Ovary (tissue), 9 donors: ENCODE measurements around the gene ELFN1. TPM values are rescaled to one million over a fixed set of nuclear protein-coding genes. Genes with fewer than 3 reads are reported as not detected.

Experiments
- DNase-seq, 5 donors: peaks; one replicate each; pipeline ENCODE4 v3.0.0-alpha.2; 2019 to 2020
- H3K27ac ChIP-seq, 2 donors: fragments of 200-600 bp; one replicate each; pipeline versions ENCODE4 v1.5.1 to v1.8.0; 2019 to 2022
- H3K27me3 ChIP-seq: fragments of 200-600 bp; one replicate; pipeline ENCODE4 v1.8.0; 2022
- H3K36me3 ChIP-seq: fragments of 200-600 bp; sonication (generic); one replicate; pipeline ENCODE4 v1.5.1; 2019
- H3K4me1 ChIP-seq: one replicate; pipeline ENCODE4 v1.8.1; 2013; ENCODE audit warnings: mild to moderate bottlenecking, moderate library complexity; ENCODE audit not compliant: insufficient read depth
- H3K4me3 ChIP-seq: fragments of 200-600 bp; sonication (generic); one replicate; pipeline ENCODE4 v1.5.1; 2017
- H3K9me3 ChIP-seq, 2 donors: fragments of 200-600 bp in 1 of 2; sonication (generic) in 1 of 2; one replicate each; pipeline versions ENCODE4 v1.5.1 to v1.8.1; 2013 to 2019; ENCODE audit warnings: mild to moderate bottlenecking in 1 of 2, moderate library complexity in 1 of 2
- CTCF ChIP-seq, 3 donors: fragments of 450-650 bp in 2 of 3; fragments of 200-600 bp in 1 of 3; IDR thresholded peaks; one replicate each; pipeline versions ENCODE4 v1.5.1 to v1.8.0; 2016 to 2022; ENCODE audit warnings: antibody characterized with exemption in 3 of 3, mild to moderate bottlenecking in 1 of 3
- EP300 ChIP-seq: sonication (generic); formaldehyde crosslinking; IDR thresholded peaks from one replicate; pipeline ENCODE4 v1.6.1; 2017; ENCODE audit warnings: antibody characterized with exemption
- POLR2A ChIP-seq: fragments of 450-650 bp; IDR thresholded peaks from one replicate; pipeline ENCODE4 v1.6.1; 2017; ENCODE audit warnings: antibody characterized with exemption, mild to moderate bottlenecking, moderate library complexity
- WGBS, 3 donors: extraction: QIAGEN DNeasy Blood & Tissue Kit in 1 of 3; methylation state at CpG; one replicate each; pipeline versions ENCODE4 v1.1.5 to v1.1.7; 2013 to 2017; 5-methylcytosine and 5-hydroxymethylcytosine counted together
- intact Hi-C, 4 donors: fragments of 100-400 bp; cut with DNase I; formaldehyde crosslinking; loops; one replicate each; pipeline versions ENCODE4 v1.11.0 to v1.15.1; 2022 to 2023
- polyA plus RNA-seq, 2 donors: library from polyadenylated mRNA; stranded (reverse); fragments of 200-250 nt in 1 of 2; fragments of 350-450 nt in 1 of 2; fragmentation: Illumina TruSeq in 1 of 2; extraction: RNeasy Lipid Tissue Mini Kit (QIAGEN cat#74804) in 1 of 2; gene quantifications; one replicate each; pipeline ENCODE4 v1.2.3, GENCODE V29; 2013 to 2014
- total RNA-seq, 7 donors: library from RNA; depleted of rRNA in 2 of 7; stranded (reverse); fragments of >200 nt in 2 of 7; fragmentation: NEBNext Ultra II Directional in 3 of 7; extraction: Animal tissue kit (Norgen Biotek cat#: 25700) in 3 of 7; gene quantifications; one replicate each; pipeline versions ENCODE4 v1.1.0 to v1.2.4, GENCODE V29; 2016 to 2023
- donor health status: DM: no; HTN: no; CAD: no; lungs with moderate emphysema.
- donor health status: DM: no; HTN: no; CAD: no.
- donor health status: Bipolar disorder and iron deficiency.
- donor health status: DM: yes; HTN: yes; CAD: no.
- donor health status: DM: no; HTN: no; CAD: no.
- donor health status: DM: yes; HTN: yes; CAD: no.

Gene ELFN1
- total and polyA plus RNA-seq, 9 donors = 0.05 to 1.5 (median 0.60) TPM

- no peak for TF ChIP-seq EP300
- TF ChIP-seq CTCF (IDR thresholded peaks at IDR 0.05) = no peak
- no peak for TF ChIP-seq POLR2A
- Histone ChIP-seq H3K27me3 (no peaks in the 10 kb centered on the region), H3K4me3 (no peak overlapping the region), H3K9me3 (no peaks in the 10 kb centered on the region), H3K27ac (no peak overlapping the region), H3K4me1 (no peaks in the 10 kb centered on the region), H3K36me3 (no peaks in the 10 kb centered on the region)
- WGBS, 3 donors = 90 to 93% (median 90%) methylated on average over 6 of the region's 6 CpGs
- no peak for DNase-seq
- intact Hi-C loops = no loop called here
Measured at GRCh38 chr7:1770331-1770730, 100.3 kb downstream of the ELFN1 start.

- no peaks in the 10 kb centered on the region for H3K27me3 ChIP-seq
- no peak overlapping the region for H3K27ac ChIP-seq
- WGBS, 3 donors = 67 to 81% (median 73%) methylated on average over 4 of the region's 4 CpGs
- no peak for DNase-seq
- H3K36me3 ChIP-seq = no peaks in the 10 kb centered on the region
- H3K4me3 ChIP-seq = no peak overlapping the region
- no peaks in the 10 kb centered on the region for H3K4me1 ChIP-seq
- intact Hi-C loops = no loop called here
- TF ChIP-seq EP300 = no peak
- TF ChIP-seq POLR2A = no peak
- TF ChIP-seq CTCF (IDR thresholded peaks at IDR 0.05) = no peak
- H3K9me3 ChIP-seq = no peaks in the 10 kb centered on the region
Measured at GRCh38 chr7:1775389-1775788, 105.3 kb downstream of the ELFN1 start.

GRCh38 chr7:1777122-1777521 lies 107.0 kb downstream of the ELFN1 start:
- no peaks in the 10 kb centered on the region for H3K27me3 ChIP-seq
- WGBS, 3 donors = 84 to 89% (median 85%) methylated on average over 6 of the region's 6 CpGs
- TF ChIP-seq POLR2A = no peak
- no peak for TF ChIP-seq EP300
- no peak for TF ChIP-seq CTCF (IDR thresholded peaks at IDR 0.05)
- intact Hi-C loops = no loop called here
- no peaks in the 10 kb centered on the region for H3K4me1 ChIP-seq
- no peaks in the 10 kb centered on the region for H3K9me3 ChIP-seq
- DNase-seq = no peak
- H3K27ac ChIP-seq = no peak overlapping the region
- no peaks in the 10 kb centered on the region for H3K36me3 ChIP-seq
- no peak overlapping the region for H3K4me3 ChIP-seq

GRCh38 chr7:1779445-1779844 lies 109.4 kb downstream of the ELFN1 start:
- no peak overlapping the region for H3K4me3 ChIP-seq
- whole genome bisulfite sequencing, 3 donors = 85 to 89% (median 89%) methylated on average over 14 of the region's 14 CpGs
- peak in 1 of 5 donors; percentile 8 for DNase-seq
- no peaks in the 10 kb centered on the region for H3K36me3 ChIP-seq
- no peak overlapping the region for H3K27ac ChIP-seq
- H3K4me1 ChIP-seq = no peaks in the 10 kb centered on the region
- no peak for TF ChIP-seq EP300
- TF ChIP-seq CTCF (IDR thresholded peaks at IDR 0.05) = no peak
- no peak for TF ChIP-seq POLR2A
- no peaks in the 10 kb centered on the region for H3K9me3 ChIP-seq
- H3K27me3 ChIP-seq = no peaks in the 10 kb centered on the region
- intact Hi-C loops = no loop called here

- H3K4me3 ChIP-seq = no peak overlapping the region
- intact Hi-C loops = no loop called here
- H3K27ac ChIP-seq = no peak overlapping the region
- no peaks in the 10 kb centered on the region for H3K9me3 ChIP-seq
- no peaks in the 10 kb centered on the region for H3K4me1 ChIP-seq
- WGBS, 3 donors = 88 to 93% (median 91%) methylated on average over 12 of the region's 12 CpGs
- no peaks in the 10 kb centered on the region for H3K36me3 ChIP-seq
- TF ChIP-seq EP300 (no peak), POLR2A (no peak), CTCF (IDR thresholded peaks at IDR 0.05) (no peak)
- DNase-seq = peak in 1 of 5 donors; percentile 3
- no peaks in the 10 kb centered on the region for H3K27me3 ChIP-seq
Measured at GRCh38 chr7:1781369-1781768, 111.3 kb downstream of the ELFN1 start.
